Suppressor macrophage treated with lipopolysaccharide for 1 hour (primary cell): Measurements from ENCODE around the gene COL4A3.

Experiments used
- DNase-seq, 3 donors: peaks; one replicate each; pipeline ENCODE4 v3.0.0-alpha.2; 2020 to 2022

Gene COL4A3

DNA sequence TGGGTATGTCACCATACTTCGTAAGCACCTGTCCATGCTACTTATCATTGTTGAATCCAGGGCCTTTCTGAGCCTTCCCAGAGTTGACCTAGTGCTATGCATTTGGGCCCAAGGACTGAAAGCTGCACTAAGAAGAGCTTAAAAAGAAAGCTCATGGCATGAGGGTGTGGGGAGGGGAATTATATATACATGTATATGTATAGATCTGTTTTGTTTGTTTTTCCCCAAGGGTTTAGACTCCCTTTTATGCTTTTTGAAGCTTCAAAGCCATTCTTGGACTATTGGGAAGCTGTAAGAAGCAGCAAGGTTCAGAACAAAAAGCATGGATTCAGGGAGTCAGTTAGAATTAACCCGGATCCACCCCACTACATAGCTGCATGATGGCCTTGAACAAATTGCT, 183.9 kb downstream of the COL4A3 start:
- no peak for DNase-seq

DNA sequence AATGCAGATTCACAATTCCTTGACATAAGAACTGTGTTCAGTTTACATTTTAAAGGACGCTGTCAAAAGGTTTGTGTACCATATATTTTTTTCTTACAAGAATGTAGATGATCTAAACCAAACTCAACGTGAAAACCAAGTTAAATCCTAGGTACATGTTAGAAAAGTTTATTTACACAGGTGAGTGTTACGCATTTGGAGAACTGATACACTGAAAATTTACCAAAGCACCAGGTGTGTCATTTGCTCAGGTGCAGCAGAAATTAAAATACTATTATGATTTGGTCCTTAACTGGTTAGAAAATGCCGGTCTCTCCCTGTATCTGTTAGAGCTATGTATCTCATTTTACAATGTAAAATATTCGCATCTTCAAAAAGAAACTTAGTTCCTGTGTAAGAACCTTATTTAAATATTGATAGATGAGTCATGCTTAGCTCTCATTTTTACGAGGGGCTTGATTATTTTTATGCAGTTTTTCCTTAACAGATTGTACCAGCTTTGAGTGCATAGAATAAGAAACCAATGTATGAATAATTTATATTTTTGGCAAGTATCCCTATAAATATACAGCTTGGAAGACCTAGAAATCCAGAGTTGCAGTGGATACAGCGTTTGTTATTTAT, 185.7 kb downstream of the COL4A3 start:
- no peak for DNase-seq

DNA sequence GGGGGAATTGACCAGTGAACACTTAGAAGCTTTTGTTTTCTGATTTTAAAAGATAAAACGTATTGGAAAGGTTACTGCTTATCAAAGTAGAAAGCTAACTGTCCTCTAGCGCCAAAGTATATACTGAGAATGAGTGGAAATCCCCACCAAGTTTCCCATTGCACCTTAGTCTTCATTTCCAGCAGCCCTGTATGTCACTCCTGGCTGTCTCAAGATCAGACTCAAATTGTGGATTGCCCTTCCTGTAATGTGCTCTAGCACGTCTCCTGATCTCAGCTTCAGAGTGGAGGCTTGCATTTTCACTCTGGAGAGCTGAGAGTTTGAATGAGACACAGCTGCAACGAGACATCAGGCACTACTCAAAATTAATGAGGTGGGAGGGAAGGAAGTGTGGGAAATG, 187.2 kb downstream of the COL4A3 start:
- no peak for DNase-seq

DNA sequence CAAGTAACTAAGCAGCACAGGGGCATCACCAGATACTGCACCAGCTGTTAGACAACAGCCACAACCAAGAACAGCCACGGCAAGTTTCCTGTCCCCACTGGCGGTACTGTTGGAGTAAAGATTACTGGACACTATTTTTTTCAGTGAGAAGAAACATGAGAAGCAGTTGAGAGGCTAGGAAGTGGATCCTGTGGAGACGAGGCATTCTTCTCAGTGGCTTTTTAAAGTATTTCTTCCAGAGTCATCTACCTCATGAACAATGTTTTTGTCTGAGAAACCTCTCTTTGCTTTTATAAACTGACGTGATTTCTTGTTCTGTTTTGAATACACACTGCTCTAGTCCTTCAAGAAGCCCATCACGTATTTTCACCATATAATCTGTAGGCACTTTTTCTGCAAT, 195.9 kb downstream of the COL4A3 start:
- no peak for DNase-seq

GRCh38 chr2:227363756-227364155, 199.3 kb downstream of the COL4A3 start:
- peak; percentile 57 to 73 (median 61) for DNase-seq
